Stimulated activated CD8-positive, alpha-beta memory T cell treated with anti-CD3 and anti-CD28 coated beads, Interleukin-2, amount 100 ng/mL, for 48 hours (primary cell): ENCODE data around the gene VAMP5.
A peak's percentile ranks its signal among the peaks of the same experiment; 100 is the strongest.
"Not testable (repeated sequence)": the region's sequence is repeated elsewhere in the genome, so short reads cannot be mapped to it uniquely, and the experiment has no call there.

Experiments
- DNase-seq, 2 donors: peaks; one replicate each; pipeline ENCODE4 v3.0.0-alpha.2; 2020; ENCODE audit warnings: low read depth in 2 of 2

The VAMP5 gene

DNA sequence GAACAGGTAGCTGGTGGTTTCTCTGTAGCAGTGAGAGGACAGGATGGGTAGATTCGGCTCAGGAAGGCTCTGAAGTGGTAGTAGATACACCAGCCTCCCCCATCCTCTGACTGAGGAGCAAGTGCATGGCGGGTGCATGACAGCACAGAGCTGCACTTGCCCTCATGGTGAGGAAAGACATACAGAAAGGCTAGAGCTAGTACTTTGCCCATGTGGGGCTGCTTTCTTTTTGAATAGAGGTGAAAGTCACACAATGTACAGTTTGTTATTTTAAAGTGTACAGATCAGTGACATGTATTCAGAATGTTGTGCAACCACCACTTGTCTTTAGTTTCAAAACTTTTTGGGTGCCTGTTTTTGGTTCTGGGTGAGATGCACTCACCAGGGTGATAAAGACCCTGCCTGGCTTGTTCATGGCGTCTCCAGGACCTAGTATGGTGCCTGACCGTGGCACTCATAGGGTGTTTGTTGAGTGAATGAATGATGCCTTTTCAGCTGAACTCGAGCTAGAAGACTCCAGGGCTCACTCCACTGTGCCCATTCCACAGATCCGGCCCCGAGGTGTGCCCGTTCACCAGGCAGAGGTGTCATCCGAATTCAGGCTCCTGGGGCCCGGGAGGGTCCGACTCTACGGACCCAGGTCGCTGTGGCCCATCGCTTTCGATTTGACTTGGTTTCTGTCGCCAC, 421 bp upstream of the VAMP5 start:
- peak in 1 of 2 donors; percentile 29 for DNase-seq

DNA sequence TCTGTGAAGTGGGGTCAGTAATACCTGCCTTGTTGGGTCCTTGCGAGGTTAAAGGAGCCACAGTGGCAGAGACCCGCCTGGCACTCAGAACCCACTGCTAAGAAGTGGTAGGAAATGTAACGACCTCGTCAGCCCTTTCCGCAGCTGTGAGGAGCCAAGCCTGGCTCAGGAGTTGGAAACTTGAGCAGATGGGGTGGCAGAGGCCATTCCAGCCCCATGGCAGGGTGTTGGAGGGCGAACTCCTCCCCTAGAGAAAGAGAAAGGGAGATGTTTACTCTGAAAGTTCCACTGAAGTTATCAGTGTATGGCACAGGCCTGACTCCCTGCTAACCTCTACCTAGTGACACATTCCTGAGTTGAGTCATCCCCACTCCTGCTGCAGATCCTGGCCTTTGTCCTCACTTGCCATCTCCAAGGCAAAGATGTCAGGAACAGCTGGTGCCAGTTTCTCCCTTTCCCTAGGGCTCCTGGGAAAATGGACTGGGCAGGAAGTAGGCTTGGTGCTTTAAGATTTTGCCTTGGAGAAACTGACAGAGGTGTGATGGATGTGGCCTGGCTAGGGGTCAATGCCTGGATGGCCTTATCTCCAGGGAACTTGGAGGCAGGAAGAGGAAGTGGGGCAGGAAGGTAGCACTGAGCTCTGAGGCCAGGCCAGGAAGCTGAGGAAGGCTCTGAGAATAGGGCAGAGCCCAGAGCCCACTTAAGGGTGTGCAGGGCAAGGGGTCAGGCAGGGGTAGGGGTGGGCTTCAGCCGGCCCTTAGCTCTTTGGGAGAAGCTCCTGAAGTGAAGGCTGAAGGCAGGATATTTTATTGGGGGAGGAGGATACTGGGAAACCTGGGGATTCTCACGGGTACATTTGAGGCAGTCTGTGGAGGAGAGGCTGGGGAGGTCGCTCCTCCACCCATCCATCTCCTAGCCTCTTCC, 888 bp downstream of the VAMP5 start:
- no peak for DNase-seq

- DNase-seq = no peak
Observed at GRCh38 chr2:85585781-85586105, 1.5 kb downstream of the VAMP5 start.

GRCh38 chr2:85588236-85588635, 4.0 kb downstream of the VAMP5 start:
- DNase-seq = no peak

DNA sequence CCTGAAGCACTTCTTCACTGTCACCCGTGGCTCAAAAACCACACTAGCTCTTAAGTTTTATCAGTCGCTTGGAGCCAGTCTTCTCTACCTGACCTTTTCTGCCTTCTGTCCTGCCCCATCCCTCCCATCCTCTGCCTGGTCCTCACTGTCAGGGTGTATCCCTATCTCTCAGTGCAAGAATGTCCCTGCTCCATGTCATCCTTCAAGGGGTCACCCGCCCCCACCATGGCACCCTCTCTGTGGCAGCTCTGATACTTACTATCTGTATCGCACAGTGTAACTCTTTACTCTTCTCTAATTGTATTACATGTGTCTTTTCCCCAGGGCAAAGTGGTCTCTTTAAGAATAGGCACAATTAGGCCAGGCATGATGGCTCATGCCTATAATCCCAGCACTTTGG, 4.4 kb downstream of the VAMP5 start:
- DNase-seq = no peak

GRCh38 chr2:85589181-85589580, 5.0 kb downstream of the VAMP5 start:
- no peak for DNase-seq

DNA sequence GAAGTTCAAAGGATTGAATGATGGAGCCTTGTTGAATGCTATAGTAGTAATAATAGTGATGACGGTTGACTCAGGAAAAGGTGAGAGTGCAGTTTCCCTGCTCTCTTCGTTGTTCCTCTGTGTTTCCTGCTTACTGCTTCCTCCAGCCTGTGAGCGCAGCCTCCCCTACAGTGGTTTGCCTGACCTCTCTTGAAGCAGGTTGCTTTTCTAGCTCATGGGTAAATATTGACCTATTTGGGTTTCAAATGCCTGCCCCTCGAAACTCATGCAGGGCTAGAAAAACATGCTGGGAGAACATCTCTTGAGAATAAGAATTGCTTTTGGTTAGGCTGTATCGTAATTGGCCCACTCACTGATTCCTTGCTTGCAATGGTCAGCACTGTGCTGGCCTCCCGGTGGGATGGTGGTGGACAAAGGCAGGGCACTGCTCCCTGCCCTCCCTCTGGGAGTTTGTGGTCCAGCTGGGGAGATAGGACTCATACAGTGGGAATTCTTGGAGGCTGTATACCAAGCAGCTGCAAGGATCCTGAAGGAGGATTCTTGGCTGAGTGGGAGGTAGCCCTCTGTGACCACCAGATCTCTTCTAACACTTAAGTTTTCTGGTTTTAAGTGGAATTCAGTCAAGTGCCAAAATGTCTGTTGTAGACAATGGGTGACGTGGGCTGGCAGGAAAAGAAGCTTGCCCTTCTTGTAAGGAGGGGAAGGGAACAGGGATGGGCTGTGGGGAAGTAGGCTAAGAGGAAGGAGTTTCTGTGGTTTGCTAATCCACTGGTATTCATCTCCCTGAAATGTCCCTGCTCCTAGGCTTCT, 6.0 kb downstream of the VAMP5 start:
- DNase-seq = no peak

DNA sequence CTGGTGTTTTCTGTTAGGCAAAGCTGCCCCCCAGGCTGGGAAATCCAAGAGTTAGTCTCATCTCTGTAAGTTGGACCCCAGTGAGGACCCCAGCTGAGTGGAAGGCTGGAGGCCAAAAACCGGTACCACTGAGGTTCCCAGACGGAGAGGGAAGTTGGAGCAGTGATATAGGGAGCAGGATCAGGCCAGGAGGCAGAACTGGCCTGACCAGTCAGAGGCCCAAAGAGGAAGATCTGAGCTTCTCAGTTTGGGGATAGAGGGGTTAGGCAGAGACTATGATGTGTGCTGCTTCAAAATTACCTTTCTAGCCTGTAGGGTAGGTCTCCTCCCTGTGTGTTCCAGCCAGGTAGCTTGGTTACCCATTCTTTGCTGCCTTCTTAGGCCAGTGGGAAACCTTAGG, 6.7 kb downstream of the VAMP5 start:
- DNase-seq = no peak

GRCh38 chr2:85591563-85591962, 7.3 kb downstream of the VAMP5 start:
- no peak for DNase-seq

- not testable (repeated sequence) for DNase-seq
Observed at GRCh38 chr2:85592299-85592698, 8.1 kb downstream of the VAMP5 start.

DNA sequence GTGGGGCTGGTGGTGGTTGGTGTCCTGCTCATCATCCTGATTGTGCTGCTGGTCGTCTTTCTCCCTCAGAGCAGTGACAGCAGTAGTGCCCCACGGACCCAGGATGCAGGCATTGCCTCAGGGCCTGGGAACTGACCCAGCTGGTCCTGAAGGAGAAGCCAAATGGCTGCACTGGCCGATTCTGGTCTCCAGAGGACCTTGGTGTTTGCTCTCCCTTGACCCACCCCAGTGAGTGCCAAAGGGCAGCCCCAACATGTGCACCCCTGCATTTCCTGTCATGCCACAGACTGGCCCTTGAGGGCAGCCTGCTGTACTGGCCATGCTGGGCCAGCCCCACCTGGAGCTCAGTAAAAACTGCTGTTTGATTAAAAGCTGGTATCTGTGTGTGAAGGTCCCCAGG, 8.8 kb downstream of the VAMP5 start:
- DNase-seq = no peak

GRCh38 chr2:85594715-85595300, 10.6 kb downstream of the VAMP5 start:
- DNase-seq = no peak

- peak; percentile 79 to 82 for DNase-seq
Observed at GRCh38 chr2:85595301-85596025, 11.2 kb downstream of the VAMP5 start, which contains the start of gene RNF181. TSS of gene RNF181 (plus strand) at chr2:85595745. CDS start at chr2:85595764, 19 bp downstream.

DNA sequence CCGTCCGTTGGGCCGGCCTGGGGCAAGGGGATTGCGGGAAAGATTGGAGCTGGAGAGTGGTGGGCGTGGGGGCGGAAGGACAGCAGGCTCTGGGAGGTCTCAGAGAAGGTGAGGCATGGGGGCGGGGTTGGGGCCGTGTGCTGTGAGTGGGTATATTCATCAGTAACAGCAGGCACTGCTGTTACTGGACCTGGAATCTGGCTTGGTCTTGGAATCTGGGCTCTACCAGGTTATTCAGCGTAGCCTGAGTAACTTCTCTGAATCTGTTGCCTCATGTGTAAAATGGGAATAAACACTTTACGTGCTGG, 11.7 kb downstream of the VAMP5 start:
- DNase-seq = no peak

DNA sequence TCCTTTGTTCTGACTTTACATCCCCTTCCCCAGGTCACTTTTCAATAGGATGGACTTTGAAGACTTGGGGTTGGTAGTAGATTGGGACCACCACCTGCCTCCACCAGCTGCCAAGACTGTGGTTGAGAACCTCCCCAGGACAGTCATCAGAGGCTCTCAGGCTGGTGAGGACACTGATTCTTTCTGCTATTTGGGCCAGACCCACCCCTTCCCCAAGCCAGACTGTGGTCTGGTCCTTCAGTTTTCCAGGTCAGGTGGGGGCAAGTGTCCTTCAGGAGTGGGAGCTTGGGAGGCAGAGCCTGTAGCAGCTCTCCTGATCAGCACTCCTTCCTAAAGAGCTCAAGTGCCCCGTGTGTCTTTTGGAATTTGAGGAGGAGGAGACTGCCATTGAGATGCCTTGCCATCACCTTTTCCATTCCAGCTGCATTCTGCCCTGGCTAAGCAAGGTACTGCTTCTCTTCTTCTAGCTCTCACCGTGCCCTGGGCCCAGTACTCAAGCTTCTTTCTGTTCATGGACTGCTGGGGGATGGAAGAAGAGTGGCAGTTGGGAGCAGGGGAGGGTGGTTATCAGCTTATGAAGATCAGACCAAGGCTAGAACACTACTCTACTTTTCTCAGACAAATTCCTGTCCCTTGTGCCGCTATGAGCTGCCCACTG, 12.4 kb downstream of the VAMP5 start:
- no peak for DNase-seq

GRCh38 chr2:85597241-85597640, 13.0 kb downstream of the VAMP5 start:
- DNase-seq = no peak

GRCh38 chr2:85598594-85599340, 14.5 kb downstream of the VAMP5 start:
- no peak for DNase-seq

DNA sequence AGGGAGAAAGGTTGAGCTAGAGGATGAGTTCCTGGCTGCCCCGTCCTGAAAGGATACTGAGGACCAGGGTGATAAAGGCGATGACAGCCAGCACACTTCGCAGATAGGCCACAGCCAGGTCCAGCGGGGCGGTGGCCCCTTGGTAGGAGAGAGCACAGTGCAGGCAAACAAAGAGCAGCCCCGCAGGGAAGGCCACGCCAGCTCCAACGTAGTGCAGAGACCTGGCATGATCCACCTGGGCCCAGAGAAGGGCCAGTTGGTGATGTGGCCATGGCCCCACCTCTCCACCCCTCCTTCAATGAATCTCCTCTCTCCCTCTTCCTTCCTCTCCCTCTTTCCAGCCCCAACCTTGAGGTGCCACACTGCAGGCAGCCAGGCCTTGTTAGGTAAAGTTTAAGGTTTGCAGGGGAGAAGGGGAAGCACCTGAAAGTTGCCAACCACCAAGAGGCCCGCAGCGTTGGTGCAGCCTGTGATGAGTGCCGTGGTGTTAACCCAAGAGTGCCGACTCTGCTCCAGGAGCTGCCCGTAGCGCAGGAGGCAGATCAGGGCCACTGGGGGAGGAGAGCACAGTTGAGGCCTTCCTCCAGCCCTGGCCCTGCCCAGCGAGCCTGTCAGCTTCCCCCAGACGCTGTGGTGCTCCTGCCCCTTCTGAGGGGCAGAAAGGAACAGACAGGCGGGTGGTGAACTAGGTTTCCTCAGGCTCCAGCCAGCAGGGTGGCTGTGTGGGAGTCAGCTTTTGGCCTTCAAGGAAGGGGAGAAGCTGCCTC, 15.4 kb downstream of the VAMP5 start:
- DNase-seq = no peak

GRCh38 chr2:85600235-85600575, 16.0 kb downstream of the VAMP5 start:
- DNase-seq = no peak
